ENCODE results near the gene NUAK2.

Gene NUAK2

DNA sequence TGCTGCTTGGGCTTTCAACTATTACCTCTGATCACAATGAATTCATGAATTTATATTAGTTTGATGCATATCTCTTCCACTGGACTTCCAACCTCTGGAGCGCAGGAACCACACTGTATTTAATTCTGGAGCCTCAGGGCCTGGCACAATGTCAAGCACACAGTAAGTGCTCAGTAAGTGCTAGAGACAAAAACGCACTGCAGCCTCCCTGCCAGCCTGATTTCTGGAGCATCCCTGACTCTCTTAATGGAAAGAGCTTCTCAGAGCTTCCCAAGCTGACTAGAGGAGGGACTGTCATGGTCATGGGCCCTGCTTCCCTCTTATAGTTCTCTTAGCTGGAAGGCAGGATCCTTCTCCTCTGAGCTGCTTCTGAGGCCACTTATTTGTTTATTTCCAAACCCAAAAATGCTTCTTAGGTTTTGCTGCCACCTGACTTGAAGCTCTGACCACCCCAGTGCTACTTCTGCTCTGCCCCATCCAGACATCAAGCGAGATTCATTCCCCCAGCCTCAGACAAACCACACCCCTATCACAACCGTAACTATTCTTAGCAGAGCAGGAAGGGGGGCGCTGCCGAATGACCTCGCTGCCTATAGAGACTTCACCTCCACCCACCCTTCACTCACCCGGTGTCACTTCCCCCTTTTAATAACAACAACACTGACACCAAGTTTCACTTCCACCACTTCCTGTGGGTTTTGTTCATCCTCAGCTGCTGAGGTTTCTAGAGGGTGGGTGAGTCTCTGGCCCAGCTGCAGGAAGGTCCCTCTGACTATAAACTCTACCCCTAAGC, 33.6 kb downstream of the NUAK2 start:
- Histone ChIP-seq H3K27me3 (replicated peaks) (no peaks in the 10 kb centered on the region), H3K4me3 (ENCODE audit: low read depth, low read length) (no peak overlapping the region), H3K27ac (no peak overlapping the region), H3K36me3 (replicated peaks) (no peaks in the 10 kb centered on the region)
- TF ChIP-seq, protein P1, sequence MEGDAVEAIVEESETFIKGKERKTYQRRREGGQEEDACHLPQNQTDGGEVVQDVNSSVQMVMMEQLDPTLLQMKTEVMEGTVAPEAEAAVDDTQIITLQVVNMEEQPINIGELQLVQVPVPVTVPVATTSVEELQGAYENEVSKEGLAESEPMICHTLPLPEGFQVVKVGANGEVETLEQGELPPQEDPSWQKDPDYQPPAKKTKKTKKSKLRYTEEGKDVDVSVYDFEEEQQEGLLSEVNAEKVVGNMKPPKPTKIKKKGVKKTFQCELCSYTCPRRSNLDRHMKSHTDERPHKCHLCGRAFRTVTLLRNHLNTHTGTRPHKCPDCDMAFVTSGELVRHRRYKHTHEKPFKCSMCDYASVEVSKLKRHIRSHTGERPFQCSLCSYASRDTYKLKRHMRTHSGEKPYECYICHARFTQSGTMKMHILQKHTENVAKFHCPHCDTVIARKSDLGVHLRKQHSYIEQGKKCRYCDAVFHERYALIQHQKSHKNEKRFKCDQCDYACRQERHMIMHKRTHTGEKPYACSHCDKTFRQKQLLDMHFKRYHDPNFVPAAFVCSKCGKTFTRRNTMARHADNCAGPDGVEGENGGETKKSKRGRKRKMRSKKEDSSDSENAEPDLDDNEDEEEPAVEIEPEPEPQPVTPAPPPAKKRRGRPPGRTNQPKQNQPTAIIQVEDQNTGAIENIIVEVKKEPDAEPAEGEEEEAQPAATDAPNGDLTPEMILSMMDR (IDR thresholded peaks at IDR 0.05; ENCODE audit: low read depth, low read length, missing control alignments), result no peak
- in situ Hi-C loops (cut with HindIII; ENCODE audit: low pct_ligation_motif_present, low sequenced_read_pairs), result no loop called here
- DNase-seq, result no peak

DNA sequence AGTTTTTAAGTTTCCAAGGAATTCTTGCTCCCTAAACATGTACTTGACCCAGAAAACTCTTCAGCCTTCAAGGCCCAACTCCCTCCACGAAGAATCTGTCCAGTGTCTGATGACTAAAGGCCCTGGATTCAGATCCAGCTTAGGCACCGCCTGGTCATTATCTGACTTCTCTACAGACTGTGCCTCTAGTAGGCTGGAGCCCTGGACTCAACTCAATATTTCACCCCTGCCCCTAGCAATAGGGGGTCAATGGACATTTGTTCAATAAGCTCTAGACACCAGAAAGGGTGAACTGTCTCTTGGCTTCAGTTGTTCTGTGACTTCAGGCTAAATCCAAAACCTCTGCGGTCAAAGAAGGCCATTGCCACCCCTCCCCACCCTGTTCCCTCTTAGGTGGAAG, 34.5 kb downstream of the NUAK2 start:
- H3K27me3 ChIP-seq (replicated peaks), result no peaks in the 10 kb centered on the region
- DNase-seq, result no peak
- H3K36me3 ChIP-seq (replicated peaks), result no peaks in the 10 kb centered on the region
- H3K4me3 ChIP-seq (ENCODE audit: low read depth, low read length), result no peak overlapping the region
- TF ChIP-seq, protein P1 (IDR thresholded peaks at IDR 0.05; ENCODE audit: low read depth, low read length, missing control alignments), result no peak
- no peak overlapping the region for H3K27ac ChIP-seq
- in situ Hi-C loops (cut with HindIII; ENCODE audit: low pct_ligation_motif_present, low sequenced_read_pairs), result no loop called here

DNA sequence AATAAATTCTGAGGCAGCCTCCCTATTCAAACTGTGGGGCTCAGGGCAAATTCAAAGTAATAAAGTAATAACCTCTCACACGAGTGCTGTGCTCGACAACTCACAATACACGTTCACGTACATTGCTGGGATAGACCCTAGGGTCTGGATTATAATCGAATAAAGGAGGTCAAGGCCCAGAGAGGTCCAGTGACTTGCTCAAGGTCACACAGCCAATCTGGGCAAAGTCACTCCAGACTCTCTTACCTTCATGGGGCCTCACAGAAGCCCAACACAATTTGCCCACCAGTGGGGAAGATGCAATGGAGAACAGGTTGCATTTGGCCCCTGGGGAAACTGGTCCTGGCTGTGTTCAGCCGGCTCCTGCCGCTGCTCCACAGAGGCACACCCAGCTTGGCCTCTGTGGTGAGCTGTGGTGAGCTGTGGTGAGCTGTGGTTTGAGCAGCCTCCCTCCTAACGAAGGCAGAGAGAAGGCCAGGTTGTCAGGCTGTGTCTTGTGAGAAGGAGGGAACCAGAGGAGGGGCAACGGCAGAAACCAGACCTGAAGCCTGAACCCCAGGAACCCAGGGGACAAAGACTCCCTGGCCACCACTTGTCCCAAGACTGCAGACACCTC, 35.1 kb downstream of the NUAK2 start:
- peak overlapping the region; percentile 35 for H3K27ac ChIP-seq
- H3K27me3 ChIP-seq (replicated peaks), result no peaks in the 10 kb centered on the region
- DNase-seq, result peak; percentile 65
- no peak overlapping the region for H3K4me3 ChIP-seq (ENCODE audit: low read depth, low read length)
- in situ Hi-C loops (cut with HindIII; ENCODE audit: low pct_ligation_motif_present, low sequenced_read_pairs), result no loop called here
- no peaks in the 10 kb centered on the region for H3K36me3 ChIP-seq (replicated peaks)
- TF ChIP-seq, protein P1 (IDR thresholded peaks at IDR 0.05; ENCODE audit: low read depth, low read length, missing control alignments), result no peak

DNA sequence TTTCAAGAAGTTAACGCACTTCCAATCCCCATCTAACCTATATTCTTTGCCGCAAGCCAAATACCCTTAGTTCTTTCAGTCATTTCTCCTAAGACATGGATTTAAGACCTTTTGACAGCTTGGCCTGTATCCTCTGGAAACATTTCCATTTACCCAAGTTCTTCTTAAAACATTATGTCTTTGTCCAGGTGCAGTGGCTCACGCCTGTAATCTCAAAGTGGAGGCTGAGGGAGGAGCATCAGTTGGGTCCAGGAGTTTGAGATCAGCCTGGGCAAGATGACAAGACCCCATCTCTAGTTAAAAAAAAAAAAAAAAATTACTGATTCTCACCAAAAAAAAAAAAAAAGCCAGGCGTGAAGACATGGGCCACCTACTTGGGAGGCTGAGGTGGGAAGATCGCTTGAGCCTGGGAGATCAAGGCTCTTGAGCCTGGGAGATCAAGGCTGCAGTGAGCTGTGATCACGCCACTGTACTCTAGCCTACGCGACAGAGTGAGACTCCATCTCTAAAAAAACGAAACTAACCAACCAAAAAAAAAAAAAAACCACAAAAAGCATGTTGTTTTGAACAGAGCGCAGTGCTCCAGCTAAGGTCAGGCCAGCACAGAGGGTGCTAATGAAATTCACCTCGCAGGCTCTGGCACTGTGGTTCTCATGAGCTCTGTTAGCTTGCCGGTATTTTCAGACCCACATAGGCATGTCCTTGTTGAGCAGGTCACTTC, 36.0 kb downstream of the NUAK2 start:
- Histone ChIP-seq H3K4me3 (ENCODE audit: low read depth, low read length) (no peak overlapping the region), H3K36me3 (replicated peaks) (no peaks in the 10 kb centered on the region), H3K27ac (peak overlapping the region; percentile 42), H3K27me3 (replicated peaks) (no peaks in the 10 kb centered on the region)
- in situ Hi-C loops (cut with HindIII; ENCODE audit: low pct_ligation_motif_present, low sequenced_read_pairs), result no loop called here
- TF ChIP-seq, protein P1 (IDR thresholded peaks at IDR 0.05; ENCODE audit: low read depth, low read length, missing control alignments), result no peak
- DNase-seq, result no peak

DNA sequence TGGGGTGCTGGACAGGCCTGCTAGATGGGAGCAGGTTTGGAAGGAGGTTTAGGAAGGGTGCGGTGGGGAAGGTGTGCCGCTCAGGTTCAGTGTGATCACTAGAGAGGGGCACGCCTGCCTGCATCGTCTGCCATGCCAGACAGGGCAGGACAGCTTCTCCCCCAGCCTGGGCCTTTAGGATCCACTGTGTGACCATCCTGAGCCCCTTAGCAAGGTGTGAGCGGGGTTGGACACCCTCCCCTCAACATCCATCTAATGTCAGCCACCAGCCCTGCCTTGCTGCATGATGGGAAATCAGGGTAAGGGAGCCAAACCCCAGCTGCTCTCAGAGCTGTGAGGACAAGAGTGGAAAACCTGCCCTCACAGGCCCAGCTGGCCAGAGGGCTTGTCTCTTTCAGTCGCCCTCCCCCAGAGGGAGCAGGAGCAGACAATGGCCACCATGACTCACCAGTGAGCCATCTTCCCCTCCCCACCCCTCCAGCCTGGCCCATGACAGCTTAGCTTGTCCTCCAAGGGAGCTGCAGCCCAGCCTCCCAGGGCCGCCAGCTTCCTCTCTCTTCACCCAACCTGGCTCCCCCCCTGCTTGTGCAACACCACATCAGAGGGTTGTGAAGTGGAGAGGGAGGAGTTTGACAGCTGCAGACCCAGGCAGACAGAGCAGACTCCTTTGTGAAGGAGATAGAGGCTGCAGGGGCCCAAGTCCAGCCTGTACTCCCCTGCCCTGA, 37.0 kb downstream of the NUAK2 start:
- peak; percentile 98 for DNase-seq
- TF ChIP-seq, protein P1 (IDR thresholded peaks at IDR 0.05; ENCODE audit: low read depth, low read length, missing control alignments), result peak; percentile 42
- in situ Hi-C loops (cut with HindIII; ENCODE audit: low pct_ligation_motif_present, low sequenced_read_pairs), result no loop called here
- H3K4me3 ChIP-seq (ENCODE audit: low read depth, low read length), result no peak overlapping the region
- H3K27me3 ChIP-seq (replicated peaks), result no peaks in the 10 kb centered on the region
- peak overlapping the region; percentile 47 for H3K27ac ChIP-seq
- no peaks in the 10 kb centered on the region for H3K36me3 ChIP-seq (replicated peaks)

Measured in brain microvascular endothelial cell (primary cell).